Stimulated activated CD4-positive, alpha-beta T cell treated with anti-CD3 and anti-CD28 coated beads, Interleukin-2, amount 100 ng/mL, for 24 hours (primary cell): ENCODE measurements around the gene KIAA2012.

Source experiments
- DNase-seq, 2 donors: peaks; one replicate each; pipeline ENCODE4 v3.0.0-alpha.2; 2020

Gene KIAA2012

GRCh38 chr2:202043475-202043874, 29.6 kb upstream of the KIAA2012 start:
- DNase-seq: no peak

GRCh38 chr2:202044777-202045176, 28.3 kb upstream of the KIAA2012 start:
- DNase-seq: no peak

DNA sequence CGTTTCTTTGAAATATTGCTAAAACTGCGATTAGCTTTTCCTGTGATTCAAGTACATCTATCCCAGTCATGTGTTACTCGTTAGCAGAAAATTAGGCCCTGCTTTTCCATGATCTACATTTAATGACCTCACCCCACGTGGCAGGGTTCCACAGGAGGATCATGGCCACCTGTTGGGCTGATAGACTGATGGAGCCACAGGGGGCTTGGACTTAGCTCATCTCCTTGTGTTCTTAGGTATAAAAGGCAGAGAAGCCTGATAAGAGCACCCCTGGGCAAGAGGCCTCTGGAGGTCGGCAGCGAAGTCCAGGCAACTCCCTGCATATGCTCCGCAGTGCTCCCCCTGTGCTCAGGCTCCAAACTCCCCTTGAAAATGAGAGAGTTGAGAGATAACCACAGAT, 26.5 kb upstream of the KIAA2012 start:
- DNase-seq: no peak

- no peak for DNase-seq
These were observed 23.8 kb upstream of the KIAA2012 start for GRCh38 chr2:202049092-202049728.

GRCh38 chr2:202049840-202050239, 23.2 kb upstream of the KIAA2012 start:
- DNase-seq: no peak

DNA sequence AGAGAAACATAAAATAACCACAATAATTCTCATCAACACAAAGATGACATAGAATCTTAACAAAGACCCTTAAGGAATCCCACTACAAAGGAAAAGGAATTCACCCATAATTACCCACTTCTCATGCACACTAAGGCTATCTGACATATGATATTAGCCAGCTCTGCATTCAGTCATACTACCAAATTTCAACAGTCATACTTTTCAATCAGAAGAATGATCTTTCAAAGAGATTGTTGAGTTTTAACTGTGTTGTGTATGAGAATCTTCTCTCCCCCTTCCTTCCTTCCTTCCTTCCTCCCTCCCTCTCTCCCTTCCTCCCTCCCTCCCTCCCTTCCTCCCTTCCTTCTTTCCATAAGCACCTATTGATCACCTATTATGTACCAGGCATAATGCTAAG, 22.4 kb upstream of the KIAA2012 start:
- DNase-seq: no peak

DNA sequence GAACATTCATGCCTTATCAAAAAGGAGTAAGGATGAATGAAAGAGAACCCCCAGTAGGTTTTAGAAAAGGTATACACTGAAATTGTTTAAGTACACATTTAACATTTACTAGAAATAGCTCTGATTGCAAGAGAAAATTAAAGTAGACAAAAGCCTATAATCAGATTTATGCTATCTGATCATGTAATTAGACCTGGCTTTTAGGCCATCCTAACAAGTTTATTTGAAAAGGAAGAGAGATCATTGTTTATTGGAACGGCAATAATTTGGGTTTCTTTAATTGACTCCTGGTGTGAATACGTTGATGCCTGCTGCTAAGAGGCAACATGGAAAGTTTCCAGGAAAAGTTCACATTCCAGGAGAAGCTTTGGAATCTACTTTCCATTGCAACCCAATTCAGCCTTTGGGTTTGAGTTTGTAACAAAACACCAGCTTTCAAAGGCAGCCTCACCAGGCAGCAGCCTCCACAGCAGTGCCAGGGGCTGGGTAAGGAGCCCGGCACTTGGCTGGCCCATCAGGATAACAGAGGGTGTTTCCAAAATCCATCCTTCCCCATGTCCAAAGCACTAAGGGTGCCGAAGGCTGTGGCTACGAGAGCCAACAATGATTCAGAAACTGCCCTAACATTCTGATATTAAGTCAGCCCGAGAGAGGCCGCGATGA, 21.4 kb upstream of the KIAA2012 start:
- DNase-seq: no peak

DNA sequence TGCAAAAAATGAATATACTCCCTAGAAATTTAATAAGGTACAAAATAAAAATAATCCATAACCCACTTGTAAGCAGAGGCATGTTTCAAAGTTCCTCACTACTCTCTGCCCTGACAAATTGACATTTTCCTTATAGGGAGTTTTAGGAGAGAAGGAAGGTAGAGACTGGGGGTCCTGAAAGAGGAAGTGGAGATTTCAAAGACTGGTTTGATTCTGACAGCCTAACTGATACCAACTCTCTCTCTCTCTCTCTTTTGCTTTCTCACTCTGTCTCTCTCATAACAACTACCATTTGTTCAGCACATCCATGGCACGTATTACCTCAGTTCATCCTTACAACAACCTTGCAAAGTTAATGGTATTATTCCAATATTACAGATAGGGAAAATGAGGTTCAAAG, 20.8 kb upstream of the KIAA2012 start:
- no peak for DNase-seq

- no peak for DNase-seq
These were observed 18.4 kb upstream of the KIAA2012 start for GRCh38 chr2:202054679-202055078.

DNA sequence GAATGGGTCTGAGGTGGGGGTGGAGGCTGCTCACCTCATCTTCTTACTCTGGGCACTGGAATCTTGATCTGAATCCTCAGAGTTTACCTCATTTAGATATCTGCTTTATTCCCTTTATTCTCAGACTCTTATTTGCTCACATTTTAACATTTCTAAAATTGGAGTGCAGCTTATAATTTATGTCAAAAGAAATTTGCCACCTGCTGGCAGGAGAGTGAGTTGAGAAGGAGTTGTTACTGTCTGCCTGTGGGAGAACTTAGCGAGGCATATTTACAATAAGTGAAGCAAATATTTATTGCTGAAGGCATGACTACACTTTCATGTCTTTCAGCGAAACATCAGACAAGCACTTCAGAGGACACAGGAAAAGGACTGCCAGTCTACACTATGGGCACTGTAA, 16.4 kb upstream of the KIAA2012 start:
- DNase-seq: no peak

DNA sequence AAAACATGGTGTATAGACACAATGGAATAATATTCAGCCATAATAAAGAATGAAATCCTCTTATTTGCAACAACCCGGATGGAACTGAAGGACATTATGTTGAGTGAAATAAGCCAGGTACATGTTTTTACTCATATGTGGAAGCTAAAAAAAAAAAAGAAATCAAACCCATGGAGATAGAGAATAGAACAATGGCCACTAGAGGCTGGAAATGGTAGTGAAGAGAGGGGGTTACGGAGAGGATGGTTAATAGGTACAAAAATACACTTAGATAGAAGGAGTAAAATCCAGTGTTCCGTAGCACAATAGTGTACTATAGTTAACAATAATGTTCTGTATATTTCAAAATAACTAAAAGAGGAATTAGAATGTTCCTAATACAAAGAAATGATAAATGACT, 12.8 kb upstream of the KIAA2012 start:
- DNase-seq: no peak

DNA sequence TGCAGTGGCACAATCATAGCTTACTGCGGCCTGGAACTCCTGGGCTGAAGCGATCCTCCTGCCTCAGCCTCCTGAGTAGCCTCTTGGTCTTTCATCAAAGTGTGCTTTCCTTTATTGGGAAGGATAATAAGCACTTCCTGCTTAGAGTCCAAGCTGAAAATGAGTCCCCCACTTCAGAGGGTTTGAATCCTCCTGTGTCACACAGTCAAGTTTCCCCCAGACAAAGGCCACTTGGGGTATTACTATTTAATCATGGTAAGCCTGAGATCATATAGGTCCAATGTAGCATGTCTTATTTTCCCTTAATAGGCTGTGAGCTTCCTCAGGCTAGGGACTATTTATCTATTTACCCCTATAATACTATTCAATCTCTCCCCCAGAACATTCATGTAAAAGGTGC, 11.4 kb upstream of the KIAA2012 start:
- no peak for DNase-seq

DNA sequence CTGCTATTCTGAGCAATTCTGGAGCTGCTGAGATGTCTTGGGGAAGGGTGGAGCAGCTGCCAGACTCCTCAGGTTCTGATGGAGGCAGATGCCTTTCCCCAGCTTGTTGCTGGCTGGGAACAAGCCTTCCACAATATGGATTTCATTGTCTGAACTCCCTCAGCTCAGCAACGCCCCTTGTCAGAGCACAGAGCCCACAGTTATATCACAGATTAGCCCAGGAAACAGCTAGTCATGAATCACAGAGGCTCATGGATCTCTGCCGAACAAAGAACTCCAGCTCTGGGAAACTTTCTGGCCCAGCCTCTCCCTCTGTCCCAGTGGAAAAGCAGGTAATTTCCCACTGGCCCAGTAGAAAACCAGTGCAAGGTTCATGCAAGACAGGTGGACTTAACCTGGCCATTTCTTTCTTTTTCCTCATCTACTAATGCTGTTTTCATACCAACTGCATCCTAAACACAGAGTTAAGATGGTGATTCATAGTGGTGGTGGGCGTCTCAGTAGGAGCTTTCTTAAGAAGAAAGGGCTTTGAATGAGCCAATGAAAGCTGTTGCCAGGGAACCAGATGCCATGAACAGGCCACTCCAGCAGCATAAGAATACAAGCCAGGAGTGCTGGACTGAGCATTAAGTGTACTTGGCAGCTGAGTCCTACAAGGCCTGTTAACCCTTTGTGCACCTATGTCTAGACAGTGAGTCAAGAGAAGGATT, 8.7 kb upstream of the KIAA2012 start:
- no peak for DNase-seq

DNA sequence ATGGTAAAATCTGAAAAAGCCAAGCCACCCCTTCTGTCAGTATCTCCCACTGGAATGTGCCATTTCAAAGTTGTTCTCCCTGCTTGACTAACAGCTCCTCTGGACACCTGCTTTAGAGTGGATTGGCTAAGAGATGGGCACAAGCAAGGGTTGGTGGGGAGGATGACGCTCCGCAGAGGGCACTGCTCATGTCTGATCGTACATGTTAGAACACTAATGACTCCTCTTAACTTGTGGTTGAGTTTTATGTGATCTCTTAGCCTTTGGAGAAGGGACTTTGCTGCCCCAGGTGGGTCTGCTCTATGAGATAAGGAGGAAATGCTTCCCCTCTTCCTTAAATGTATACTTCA, 8.2 kb upstream of the KIAA2012 start:
- DNase-seq: no peak

DNA sequence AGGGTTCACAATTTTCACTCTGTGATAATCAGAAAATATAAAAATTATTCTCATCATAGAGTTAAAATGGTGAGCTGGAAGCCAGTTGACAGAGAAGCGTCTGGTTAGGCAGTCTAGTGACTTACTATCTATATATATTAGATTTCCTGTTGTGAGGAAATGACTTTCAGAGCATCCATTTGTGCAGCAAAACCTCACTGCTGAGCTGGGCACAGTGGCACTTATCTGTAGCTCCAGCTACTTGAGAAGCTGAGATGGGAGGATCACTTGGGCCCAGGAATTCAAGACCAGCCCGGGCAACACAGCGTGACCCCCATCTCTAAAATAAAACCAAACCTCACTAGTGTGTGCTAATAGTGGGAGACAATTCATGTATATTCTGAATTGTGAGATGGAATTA, 7.2 kb upstream of the KIAA2012 start:
- no peak for DNase-seq

GRCh38 chr2:202066875-202067274, 6.2 kb upstream of the KIAA2012 start:
- no peak for DNase-seq

DNA sequence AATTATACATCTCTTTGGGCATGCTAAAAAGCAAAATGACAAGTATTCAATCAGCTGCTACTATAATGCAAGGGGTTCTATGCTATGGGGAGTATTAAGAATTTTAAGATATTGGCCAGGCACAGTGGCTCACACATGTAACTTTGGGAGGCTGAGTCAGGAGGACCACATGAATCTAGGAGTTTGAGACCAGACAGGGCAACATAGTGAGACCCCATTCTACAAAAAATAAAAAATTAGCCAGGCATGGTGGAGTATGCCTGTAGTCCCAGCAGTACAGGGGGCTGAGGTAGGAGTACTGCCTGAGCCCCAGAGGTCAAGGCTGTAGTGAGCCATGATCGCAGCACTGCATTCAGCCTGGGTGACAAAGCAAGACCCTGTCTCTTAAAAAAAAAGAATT, 5.5 kb upstream of the KIAA2012 start:
- DNase-seq: no peak

DNA sequence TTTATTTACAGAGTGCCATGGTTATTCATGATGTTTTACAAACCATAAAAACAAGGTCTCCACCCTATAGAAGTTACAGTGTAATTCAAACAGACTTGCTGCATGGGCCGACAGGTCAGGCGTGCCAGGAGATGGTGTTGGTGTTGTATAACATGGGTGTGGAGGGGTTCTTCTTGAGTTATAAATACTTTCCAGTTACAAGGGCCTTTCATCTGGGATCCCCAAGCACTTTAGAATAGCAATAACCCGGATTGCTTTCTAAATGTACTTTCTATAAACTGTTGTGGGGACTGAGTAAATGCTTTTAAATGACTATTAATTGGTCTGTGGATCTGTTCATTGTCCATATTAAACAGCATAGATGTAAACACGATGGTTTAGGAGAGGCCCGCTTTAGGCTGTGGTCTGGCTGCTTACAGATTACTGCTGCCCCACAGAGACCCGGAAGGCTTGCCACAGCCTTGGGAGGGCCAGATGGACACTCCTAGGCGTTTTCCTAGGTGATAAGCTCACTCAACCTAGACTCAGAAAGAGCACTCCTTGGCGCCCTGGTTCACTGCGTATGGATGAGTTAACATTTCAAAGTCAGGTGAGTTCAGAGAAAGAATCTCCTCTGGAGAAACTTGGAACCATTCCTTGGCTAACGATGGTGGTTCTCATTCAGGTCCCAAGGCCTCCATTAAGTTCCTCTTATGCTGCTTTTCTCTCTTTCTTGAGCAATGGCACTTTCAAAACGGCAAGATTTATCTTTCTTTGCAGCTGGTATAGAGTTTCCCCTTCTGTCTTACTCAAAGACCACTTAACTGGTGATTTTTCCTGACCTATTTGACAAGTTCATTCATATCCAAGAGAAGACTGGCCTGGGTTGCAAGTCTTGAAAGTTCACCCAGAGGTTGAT, 3.6 kb upstream of the KIAA2012 start:
- no peak for DNase-seq

DNA sequence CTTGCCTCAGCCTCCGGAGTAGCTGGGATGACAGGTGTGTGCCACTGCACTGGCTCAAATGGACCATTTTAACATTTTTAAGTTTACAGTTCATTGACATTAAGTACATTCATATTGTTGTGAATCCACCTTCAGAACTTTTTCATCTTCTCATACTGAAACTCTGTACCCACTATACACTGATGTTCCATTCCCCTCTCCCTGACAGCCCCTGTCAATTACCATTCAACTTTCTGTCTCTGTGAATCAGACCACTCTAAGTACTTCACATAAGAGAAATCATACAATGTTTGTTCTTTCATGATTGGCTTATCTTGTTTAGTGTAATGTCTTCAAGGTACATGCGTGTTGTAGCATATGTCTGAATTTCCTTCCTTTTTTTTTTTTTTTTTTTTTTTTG, 1.9 kb upstream of the KIAA2012 start:
- no peak for DNase-seq

- DNase-seq: no peak
These were observed 829 bp upstream of the KIAA2012 start for GRCh38 chr2:202072226-202072625.

GRCh38 chr2:202074324-202074723, 1.3 kb downstream of the KIAA2012 start:
- DNase-seq: no peak

GRCh38 chr2:202079310-202079709, 6.3 kb downstream of the KIAA2012 start:
- DNase-seq: no peak

- DNase-seq: no peak
These were observed 11.2 kb downstream of the KIAA2012 start for GRCh38 chr2:202084265-202084664.

DNA sequence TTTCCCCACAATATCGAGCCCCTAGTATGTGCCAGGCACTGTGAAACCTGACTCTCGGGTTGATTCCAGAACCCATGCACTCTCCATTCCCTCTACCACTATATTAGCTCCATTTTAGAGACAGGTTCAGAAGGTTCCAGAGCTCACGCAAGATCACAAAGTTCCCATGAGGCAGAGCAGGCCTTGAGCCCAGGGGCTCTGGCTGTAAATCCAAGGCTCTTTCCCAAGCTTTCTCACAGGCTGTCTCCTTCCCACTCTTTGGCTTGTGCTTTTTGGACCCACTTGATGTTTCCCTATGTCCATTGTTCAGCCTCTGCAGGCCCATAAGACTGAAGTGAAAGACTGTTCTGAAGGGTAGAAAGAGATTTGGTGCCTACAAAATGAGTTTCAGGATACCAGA, 15.7 kb downstream of the KIAA2012 start:
- no peak for DNase-seq
